ENCODE results near the gene IGSF21. TPM values are rescaled to one million over a fixed set of nuclear protein-coding genes. Genes with fewer than 3 reads are reported as not detected.

IGSF21 gene
- total RNA-seq, 1 experiment from 2014 or later, result 5.2 TPM

DNA sequence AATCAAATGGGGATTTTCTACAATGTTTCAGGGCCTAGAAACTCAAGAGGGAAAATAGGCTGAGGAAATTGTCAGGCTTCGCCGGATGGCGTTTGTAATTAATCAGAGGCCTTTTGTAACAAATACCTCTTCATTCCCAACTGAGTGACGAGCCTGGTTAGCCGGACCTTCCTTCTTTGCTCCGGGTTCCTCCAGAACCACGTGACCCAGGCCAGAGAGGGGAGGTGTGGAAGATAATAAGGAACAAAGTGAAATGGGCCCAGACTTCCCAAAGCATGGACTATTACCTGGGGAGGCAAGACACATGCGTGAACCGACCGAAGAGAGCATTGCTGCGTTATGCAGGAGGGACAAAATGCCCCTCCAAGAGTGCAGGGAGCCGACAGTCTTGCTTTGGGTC lies 7.5 kb upstream of the IGSF21 start:
- no peak overlapping the region for H2BK5ac ChIP-seq (ENCODE audit: insufficient read length, low read length)
- no peaks in the 10 kb centered on the region for H3K23me2 ChIP-seq (ENCODE audit: insufficient read length, low read depth, low read length, poor library complexity, severe bottlenecking)
- no peak overlapping the region for H3K56ac ChIP-seq (ENCODE audit: insufficient read length, low read depth, low read length)
- no peak for TF ChIP-seq CTCF (conservative IDR thresholded peaks at IDR 0.05)
- Mint-ChIP-seq H3K36me3 (ENCODE audit: insufficient read depth in 1 of 3, low read depth in 3 of 3) (peaks cover 3 to 7% (median 6%) of the 10 kb centered on the region in 3 experiments; a peak in 5 of 7 replicates), H3K27me3 (ENCODE audit: low read depth) (peaks cover 77% of the 10 kb centered on the region), H3K4me1 (peaks cover 11 to 16% of the 10 kb centered on the region in 2 experiments; a peak in 3 of 4 replicates), H3K4me3 (no peak overlapping the region), H3K27ac (no peak overlapping the region), H3K9me3 (peaks cover 7 to 12% of the 10 kb centered on the region in 2 experiments)
- H2BK20ac ChIP-seq (ENCODE audit: low read depth, low read length, poor library complexity, severe bottlenecking), result no peak overlapping the region
- H4K5ac ChIP-seq (ENCODE audit: insufficient read length, low read depth, low read length), result no peak overlapping the region
- H3K27me3 ChIP-seq (ENCODE audit: insufficient read depth, low read length), result no peaks in the 10 kb centered on the region; the same call in 1 of the 2 replicates
- H3K4ac ChIP-seq (ENCODE audit: low read depth, low read length), result no peak overlapping the region
- H3K18ac ChIP-seq (ENCODE audit: insufficient read length, low read depth, low read length), result no peak overlapping the region
- H4K91ac ChIP-seq (ENCODE audit: insufficient read length, low read depth, low read length), result no peak overlapping the region
- H2BK120ac ChIP-seq (ENCODE audit: low read depth, low read length, poor library complexity, severe bottlenecking), result no peak overlapping the region
- H3K79me2 ChIP-seq (ENCODE audit: insufficient read depth, low read length), result no peaks in the 10 kb centered on the region
- H2AFZ ChIP-seq (ENCODE audit: low read length), result no peak overlapping the region
- no peaks in the 10 kb centered on the region for H3K79me1 ChIP-seq (ENCODE audit: insufficient read depth, low read depth, low read length, poor library complexity, severe bottlenecking)
- H3K9ac ChIP-seq (ENCODE audit: extremely low read depth, insufficient read length, low read length), result no peak overlapping the region
- no peak overlapping the region for H3K4me2 ChIP-seq (ENCODE audit: insufficient read depth, insufficient read length, low read length)
- no peak overlapping the region for H2AK5ac ChIP-seq (ENCODE audit: insufficient read length, low read length)
- no peak overlapping the region for H3K23ac ChIP-seq (ENCODE audit: insufficient read length, low read depth, low read length)
- H4K8ac ChIP-seq (replicated peaks; ENCODE audit: insufficient read length, low read depth, low read length), result no peak overlapping the region
- H2BK15ac ChIP-seq (ENCODE audit: low read depth, low read length), result no peak overlapping the region
- H3T11ph ChIP-seq (ENCODE audit: low read length), result no peak overlapping the region
- no peak overlapping the region for H2BK12ac ChIP-seq (ENCODE audit: insufficient read length, low read depth, low read length)
- WGBS (ENCODE audit: extremely low coverage, insufficient read length, low lambda C conversion rate), result no CpG with 5 or more reads among the region's 12 CpGs
- H3K4me1 ChIP-seq (ENCODE audit: insufficient read depth, low read length), result peaks cover 1% of the 10 kb centered on the region; the same call in 1 of the 2 replicates
- H3K9me3 ChIP-seq (ENCODE audit: control insufficient read depth, low read depth, low read length), result no peaks in the 10 kb centered on the region
- H4K20me1 ChIP-seq (ENCODE audit: control insufficient read depth, insufficient read depth, insufficient read length), result no peaks in the 10 kb centered on the region
- no peak for DNase-seq
- H3K27ac ChIP-seq (ENCODE audit: insufficient read length, low read depth, low read length), result no peak overlapping the region
- H3K14ac ChIP-seq (ENCODE audit: insufficient read depth, low read length), result no peak overlapping the region

Measured in H9 (cell line).